GM11168 (cell line): Measurements from ENCODE around the gene TECTA.
"Not testable (repeated sequence)": the region's sequence is repeated elsewhere in the genome, so short reads cannot be mapped to it uniquely, and the experiment has no call there.

Experiments
- in situ Hi-C: fragments of 300-500 bp; cut with MboI; formaldehyde crosslinking; loops from one replicate; pipeline ENCODE4 v1.12.0; 2022; ENCODE audit warnings: low sequenced_read_pairs; ENCODE audit not compliant: unreplicated experiment

The TECTA gene

DNA sequence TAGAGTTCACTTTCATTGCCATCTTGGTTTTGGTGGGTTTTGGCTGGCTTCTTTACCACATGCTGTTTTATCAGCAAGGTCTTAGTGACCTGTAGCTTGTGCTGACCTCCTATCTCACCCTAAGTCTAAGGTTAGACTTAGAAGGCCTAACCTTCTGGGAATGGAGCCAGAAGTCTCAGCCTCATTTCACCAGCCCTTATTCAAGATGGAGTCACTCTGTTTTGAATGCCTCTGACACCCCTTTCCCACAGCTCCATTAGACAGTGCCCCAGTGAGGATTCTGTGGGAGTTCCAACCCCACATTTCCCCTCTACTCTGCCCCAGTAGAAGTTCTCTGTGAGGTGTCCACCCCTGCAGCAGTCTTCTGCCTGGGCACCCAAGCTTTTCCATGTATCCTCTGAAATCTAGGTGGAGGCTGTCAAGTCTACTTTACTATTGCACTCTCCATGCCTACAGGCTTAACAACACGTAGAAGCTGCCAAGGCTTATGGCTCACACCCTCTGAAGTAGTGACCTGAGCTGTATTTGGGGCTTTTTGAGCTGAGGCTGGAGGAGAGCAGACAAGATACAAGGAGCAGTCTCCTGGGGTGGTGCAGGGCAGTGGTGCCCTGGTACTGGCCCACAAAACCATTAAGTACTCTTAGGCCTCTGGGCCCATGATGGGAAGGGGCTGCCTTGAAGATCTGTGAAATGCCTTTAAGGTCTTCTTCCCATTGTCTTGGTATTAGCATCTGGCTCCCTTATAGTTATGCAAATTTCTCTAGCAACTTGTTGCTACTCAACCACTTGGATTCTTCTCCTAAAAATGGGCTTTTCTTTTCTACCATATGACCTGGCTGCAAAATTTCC is 125.6 kb downstream of the TECTA start:
- in situ Hi-C loops = no loop called here

DNA sequence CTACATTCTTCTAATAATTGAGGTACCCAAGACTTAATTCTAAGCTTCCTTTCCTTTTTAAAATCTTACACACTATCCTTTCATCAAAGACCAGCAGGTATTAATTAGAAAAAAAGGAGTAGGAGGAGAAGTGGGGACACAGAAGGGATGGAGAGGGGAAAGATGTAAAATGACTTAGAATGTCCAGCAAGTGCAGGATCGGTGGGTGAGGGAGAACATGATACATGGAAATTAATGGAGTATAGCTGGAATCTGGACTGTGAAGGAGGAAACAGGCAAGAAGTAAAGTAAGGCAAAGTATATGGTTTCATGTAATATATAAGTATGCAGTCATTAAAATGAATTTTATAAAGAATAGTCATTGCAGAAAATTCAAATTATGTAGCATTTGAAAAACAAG is 127.8 kb downstream of the TECTA start:
- in situ Hi-C loops = no loop called here

DNA sequence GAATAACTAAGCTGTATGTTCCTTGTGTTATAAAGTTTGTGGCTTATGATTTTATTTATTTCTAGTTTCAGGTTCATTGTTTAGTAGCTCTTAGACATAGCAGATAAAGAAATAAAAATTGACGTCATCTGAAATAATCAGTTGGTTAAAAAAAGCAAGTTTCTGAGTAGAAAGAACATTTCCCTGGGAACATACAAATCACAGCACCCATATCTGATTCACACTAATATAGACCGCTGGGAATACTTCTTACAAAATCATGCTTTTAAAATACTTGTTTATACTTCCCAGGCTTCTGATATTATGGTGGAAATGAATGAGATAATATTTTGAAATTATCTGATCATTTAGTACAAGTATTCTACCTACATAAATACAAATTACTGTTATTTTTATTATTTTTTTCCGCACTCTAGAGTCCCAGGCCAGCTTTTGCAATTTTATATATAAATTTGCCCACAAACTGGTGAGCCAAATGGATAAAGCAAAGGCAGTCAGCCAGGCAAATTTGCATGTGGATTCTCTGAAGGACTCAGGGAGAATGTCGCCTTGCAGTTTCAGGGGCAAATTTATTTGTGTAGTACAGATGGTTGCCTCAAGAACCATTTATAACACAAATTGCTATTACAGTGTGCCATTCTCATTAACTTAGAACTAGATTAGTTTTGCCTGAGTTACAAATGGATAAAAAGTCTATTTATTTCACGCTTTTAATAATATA is 128.6 kb downstream of the TECTA start:
- in situ Hi-C loops = no loop called here

DNA sequence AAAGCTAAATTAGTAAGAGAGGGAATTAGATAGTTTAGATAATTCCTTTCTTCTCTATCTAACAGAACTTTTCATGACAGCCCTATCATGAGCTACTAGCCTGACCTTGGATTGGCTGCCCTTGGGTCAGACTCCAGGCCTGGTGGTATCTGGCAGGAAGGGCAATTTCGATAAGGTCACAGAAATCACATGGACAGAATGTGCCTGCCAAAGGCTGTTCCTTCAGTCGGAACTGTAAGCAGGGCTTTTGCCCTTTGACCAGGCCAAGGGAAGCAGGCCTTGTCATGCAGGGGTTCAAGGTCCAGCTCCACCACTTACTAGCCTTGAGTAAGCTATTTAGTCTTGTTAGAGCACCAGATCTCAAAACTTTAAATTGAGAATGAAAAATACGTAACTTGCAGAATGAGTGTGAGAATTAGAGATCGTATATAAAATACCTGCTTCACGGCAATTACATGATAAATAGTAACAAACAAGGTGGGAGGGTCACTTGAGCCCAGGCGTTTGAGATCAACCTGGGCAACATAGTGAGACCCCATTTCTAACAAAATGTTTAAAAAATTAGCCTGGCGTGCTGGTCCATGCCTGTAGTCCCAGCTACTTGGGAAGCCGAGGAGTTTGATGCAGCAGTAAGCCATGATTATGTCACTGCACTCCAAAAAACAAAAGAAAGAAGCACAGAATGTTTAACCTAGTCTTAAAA is 130.7 kb downstream of the TECTA start:
- in situ Hi-C loops = no loop called here

DNA sequence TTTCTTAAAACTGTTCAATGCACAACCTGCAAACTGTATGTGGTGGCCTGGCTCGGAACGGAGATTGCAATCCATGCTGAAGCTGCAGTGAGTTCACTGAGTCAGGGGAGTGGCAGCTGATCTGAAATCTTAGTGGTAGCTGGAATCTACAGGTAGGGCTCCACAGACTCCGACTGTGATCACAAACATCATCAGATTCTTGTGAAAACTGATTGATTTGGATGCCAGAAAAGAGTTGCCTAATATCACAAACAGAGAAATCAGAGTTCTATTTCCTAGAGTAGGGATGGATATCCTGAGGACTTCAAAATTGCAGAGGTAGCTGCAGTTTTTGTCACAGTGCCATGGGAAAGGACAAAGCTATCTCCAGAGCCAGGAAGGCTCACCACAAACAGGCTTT is 134.0 kb downstream of the TECTA start:
- in situ Hi-C loops = no loop called here

DNA sequence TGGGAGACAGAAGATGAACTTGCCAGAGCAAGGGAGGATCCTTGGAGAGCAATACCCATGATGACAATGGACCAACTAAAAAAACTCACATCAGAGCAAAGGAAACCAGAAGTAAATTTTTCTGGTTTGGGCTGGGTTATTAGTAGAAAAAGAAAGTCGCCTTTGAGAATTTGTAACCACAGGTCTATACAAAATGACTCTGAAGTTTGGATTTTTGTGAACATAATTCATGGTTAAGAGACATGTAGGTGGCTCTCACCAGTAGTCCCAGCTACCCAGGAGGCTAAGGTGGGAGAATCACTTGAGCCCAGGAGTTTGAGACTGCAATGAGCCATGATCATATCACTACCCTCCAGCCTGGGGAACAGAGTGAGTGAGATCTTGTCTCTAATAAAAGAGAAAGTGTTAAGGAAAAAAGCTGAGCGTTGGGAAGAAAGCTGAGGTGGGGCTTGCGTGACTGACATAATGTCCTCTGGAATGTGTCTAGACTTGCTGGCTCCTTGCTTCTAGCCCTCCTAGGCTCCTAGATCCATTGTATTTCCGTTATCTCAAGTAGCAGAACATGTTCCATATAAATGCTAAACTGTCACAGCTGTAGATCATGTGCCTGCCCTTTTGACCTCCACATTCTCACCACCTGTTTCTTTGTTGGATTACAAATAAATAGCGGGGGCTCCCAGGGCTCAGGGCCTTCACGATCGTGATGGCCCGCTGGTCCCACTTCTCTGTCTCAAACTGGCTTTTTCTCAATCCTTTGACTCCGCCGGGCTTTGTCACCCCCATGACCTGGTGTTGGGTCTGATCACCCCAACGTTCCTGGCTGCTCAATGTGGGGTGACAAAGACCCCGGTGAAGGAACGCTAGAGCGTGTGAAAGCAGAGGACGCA is 135.3 kb downstream of the TECTA start:
- in situ Hi-C loops = no loop called here

DNA sequence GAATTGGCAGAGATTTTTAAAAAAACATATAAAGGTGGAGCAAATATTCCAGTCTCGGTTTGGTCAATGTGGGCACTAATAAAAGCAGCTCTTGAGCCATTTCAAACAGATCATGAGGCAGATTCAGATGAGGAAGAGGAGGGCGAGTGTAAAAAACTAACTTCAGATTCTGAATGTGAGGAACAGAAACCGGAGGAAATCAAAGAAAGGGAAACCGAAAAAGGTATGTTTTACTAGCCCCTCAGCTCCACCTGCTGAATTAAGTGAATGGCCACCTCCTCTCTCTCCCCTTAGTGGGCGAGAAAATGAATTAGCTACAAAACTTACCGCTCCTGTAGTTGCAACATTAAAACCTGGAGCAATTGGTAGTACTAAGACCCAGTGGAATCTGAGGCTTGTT is 136.2 kb downstream of the TECTA start:
- in situ Hi-C loops = not testable (repeated sequence)

DNA sequence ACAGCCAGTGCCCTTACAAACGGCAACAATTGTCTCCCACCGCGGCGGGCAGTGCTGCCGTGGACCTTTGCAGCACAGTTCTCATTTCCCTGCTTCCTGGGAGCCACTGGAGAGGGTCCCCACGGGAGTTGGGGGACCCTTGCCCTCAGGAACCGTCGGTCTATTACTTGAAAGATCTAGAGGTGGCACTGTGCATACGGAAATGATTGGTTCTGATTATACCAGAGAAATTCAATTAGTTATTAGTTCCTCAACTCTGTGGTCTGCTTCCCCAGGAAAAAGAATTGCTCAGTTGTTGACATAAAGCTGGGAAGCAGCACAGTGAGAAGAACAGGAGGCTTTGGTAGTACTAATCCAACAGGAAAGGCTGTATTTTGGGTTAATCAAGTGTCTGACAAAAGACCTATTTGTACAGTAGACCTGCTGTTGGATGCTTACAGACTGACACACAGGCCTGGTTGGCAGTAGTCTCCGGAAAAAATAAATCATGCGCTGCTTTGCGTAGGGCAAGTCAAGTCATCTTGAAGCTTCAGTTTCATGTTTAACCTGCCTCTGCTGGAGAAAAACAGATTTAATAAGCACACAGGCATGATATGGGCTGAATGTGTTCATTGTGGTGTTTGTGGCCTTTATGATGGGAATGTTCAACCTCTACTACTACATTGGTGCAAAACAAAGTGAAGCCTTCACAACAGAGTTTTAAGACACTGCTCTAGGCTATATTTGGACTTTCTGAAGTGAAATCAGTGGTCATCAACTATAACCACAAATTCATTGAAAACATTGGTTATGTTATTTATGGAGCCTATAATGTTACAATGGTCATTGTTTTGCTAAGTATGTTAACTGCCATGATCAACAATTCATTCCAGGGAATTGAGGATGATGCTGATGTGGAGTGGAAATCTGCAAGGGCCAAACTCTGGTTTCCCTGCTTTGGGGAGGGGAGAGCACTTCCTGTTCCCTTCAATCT is 136.9 kb downstream of the TECTA start:
- in situ Hi-C loops = no loop called here

DNA sequence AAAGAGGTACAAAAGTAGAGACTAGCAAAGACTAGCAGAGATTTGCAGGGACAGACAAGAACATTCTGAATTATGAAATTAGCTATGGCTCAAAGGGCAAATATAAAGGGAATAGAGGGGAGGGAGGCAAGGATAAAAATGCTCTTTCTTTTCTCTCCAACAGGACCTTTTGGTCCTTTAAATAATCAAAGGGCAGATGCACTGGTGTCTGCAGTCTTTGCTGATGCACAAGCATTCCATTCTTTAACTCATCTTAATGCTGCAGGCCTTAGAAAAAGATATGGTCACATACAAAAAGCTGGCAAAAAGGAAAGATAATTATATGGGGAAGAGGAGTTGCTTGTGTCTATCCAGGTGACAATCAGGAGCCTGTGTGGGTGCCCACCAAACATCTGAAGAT is 137.9 kb downstream of the TECTA start:
- in situ Hi-C loops = no loop called here

DNA sequence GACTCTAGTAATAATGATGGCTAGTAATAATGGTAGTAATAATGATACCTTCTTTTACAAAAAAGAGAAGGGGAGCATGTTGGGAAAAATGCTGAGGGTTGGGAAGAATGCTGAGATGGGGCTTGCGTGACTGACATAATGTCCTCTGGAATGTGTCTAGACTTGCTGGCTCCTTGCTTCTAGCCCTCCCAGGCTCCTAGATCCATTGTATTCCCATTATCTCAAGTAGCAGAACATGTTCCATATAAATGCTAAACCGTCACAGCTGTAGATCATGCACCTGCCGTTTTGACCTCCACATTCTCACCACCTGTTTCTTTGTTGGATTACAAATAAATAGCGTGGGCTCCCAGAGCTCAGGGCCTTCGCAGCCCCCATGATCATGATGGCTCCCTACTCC is 139.0 kb downstream of the TECTA start:
- in situ Hi-C loops = not testable (repeated sequence)

DNA sequence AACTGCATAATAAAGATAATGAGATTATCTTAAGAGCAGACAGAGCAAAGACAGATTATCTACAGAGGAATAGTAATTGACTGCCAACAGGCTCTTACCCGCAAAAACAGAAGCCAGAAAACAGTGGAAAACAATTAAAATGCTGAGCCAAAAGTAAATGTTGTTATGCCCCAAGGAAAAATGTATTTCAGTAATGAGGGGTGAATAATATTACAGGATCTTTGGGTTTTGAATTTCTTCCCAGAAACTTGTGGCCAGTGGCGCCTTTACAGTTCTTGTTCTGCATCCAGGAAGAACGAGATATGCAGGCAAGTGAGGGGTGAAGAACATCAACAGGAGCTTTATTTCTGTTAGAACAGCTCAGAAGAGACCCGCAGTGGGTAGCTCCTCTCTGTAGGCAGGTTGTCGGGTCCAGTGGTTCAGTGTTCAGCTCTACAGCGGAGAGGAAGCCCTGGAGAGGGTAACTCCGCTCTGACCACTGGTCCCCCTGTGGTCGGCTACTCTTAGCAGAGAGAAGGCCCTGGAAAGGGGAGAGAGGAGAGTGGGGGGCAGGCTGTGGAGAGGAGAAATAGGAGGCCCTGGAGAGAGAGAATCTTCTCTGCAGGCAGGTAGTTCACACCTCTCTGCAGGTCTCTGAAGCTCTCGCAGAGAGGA is 139.7 kb downstream of the TECTA start:
- in situ Hi-C loops = no loop called here
